Measurements from ENCODE around the gene SAMD4A.

Gene SAMD4A

DNA sequence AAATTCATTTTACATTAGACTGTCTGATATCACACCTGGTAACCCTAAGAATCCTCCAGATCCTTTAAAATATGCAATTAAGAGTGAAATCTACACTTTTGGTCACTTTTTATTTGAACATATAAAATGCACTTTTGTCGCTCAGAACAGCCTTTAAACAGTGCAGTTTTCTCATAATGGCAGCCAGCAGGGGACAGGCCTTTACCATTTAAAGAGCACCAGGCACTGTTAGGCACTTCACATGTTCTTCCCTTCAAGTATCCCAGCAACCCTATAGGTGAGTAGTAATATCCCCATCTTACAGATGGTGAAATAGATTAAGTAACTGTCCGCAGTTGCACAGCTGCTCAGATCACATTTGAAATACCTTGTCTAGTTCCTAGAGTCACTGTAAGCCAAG lies 11.3 kb upstream of the SAMD4A start:
- TF ChIP-seq CTCF (IDR thresholded peaks at IDR 0.05): no peak

- no peak for TF ChIP-seq CTCF (IDR thresholded peaks at IDR 0.05)
These were observed 10.4 kb upstream of the SAMD4A start for GRCh38 chr14:54556535-54556934.

DNA sequence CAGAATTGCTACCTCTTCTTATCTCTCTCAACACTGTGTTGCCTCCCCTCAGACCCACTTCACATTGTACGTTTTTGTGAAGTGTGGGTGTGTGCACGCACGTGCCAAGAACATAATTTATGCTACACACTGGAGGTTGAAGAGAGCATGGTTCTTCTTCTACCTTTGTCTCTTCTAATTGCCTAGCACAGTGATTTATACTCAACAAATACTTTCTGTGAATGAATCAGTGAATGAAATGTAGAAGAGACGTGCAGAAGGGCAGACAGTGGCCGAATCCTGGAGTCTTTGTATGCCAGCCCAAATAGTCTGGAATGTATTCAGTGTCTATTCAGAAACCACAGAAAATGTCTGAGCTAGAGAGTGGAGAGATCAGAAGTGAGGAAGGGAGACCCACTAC lies 4.6 kb upstream of the SAMD4A start:
- TF ChIP-seq CTCF (IDR thresholded peaks at IDR 0.05): no peak

- peak; percentile 76 for TF ChIP-seq CTCF (IDR thresholded peaks at IDR 0.05)
These were observed 2.7 kb upstream of the SAMD4A start for GRCh38 chr14:54564071-54564867.

GRCh38 chr14:54564868-54565784 lies 1.8 kb upstream of the SAMD4A start:
- no peak; the same call in 1 of the 2 replicates for TF ChIP-seq CTCF (IDR thresholded peaks at IDR 0.05)

GRCh38 chr14:54565785-54566409 lies 1.0 kb upstream of the SAMD4A start:
- no peak for TF ChIP-seq CTCF (IDR thresholded peaks at IDR 0.05)

DNA sequence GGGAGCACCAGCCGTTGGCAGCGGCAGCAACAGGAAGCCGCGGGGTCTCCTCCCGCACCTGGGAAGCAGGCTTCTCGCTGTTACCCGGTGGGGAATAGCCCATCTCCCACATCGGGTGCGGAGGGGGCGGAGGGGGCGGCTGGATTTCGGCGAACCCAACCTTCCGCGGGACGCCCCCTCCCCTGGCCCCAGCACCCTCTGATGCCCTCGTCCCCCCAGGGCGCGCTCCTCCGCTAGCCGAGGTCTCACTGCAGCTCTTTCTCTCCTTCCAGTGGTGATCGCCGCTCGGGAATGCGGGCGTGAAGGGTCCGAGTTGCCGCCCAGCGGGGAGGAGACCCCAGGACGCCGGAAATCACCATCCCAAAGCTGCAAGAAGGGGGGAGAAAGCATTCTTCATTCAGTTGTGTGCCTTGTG lies 303 bp downstream of the SAMD4A start:
- no peak for TF ChIP-seq CTCF (IDR thresholded peaks at IDR 0.05)

Data from LNCAP (cell line).